ENCODE results near the gene WWOX.

GRCh38 chr16:78431004-78431670, 331.7 kb downstream of the WWOX start:
- TF ChIP-seq, protein P1, sequence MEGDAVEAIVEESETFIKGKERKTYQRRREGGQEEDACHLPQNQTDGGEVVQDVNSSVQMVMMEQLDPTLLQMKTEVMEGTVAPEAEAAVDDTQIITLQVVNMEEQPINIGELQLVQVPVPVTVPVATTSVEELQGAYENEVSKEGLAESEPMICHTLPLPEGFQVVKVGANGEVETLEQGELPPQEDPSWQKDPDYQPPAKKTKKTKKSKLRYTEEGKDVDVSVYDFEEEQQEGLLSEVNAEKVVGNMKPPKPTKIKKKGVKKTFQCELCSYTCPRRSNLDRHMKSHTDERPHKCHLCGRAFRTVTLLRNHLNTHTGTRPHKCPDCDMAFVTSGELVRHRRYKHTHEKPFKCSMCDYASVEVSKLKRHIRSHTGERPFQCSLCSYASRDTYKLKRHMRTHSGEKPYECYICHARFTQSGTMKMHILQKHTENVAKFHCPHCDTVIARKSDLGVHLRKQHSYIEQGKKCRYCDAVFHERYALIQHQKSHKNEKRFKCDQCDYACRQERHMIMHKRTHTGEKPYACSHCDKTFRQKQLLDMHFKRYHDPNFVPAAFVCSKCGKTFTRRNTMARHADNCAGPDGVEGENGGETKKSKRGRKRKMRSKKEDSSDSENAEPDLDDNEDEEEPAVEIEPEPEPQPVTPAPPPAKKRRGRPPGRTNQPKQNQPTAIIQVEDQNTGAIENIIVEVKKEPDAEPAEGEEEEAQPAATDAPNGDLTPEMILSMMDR (conservative IDR thresholded peaks at IDR 0.05; ENCODE audit: low read depth, low read length): no peak
- TF ChIP-seq EZH2 (IDR thresholded peaks at IDR 0.05; ENCODE audit: borderline replicate concordance, low read depth, low read length, poor library complexity, severe bottlenecking): no peak

All from A673 (cell line).